Common myeloid progenitor, CD34-positive (primary cell): ENCODE data around the gene MMEL1.
"Not testable (repeated sequence)": the region's sequence is repeated elsewhere in the genome, so short reads cannot be mapped to it uniquely, and the experiment has no call there.

Source experiments
- CTCF ChIA-PET: fragments of 350-600 bp; sonication (Branson Sonifier 250); formaldehyde crosslinking; loops from one replicate; lab custom pipeline; 2021; ENCODE audit warnings: antibody characterized with exemption; lab: Charles Lee
- POLR2A ChIA-PET: fragments of 350-600 bp; sonication (Branson Sonifier 250); formaldehyde crosslinking; loops from one replicate; lab custom pipeline; 2021; ENCODE audit warnings: antibody characterized with exemption; lab: Charles Lee
- DNase-seq, 3 donors: peaks; one replicate each; pipeline versions ENCODE4 v3.0.0 to v3.0.0-alpha.2; 2013
- H3K27ac ChIP-seq, 2 experiments: 1 replicate in 1 of 2; 2 replicates in 1 of 2; pipeline ENCODE4 v1.7.0; 2013; ENCODE audit warnings: inconsistent platforms in 2 of 2, low read length in 2 of 2, mild to moderate bottlenecking in 2 of 2, low read depth in 1 of 2, moderate library complexity in 1 of 2; ENCODE audit not compliant: severe bottlenecking in 2 of 2, insufficient read depth in 1 of 2, poor library complexity in 1 of 2
- H3K27me3 ChIP-seq, 5 experiments: replicated peaks in 2 of 5; 1 replicate in 3 of 5; 2 replicates in 2 of 5; pipeline versions ENCODE4 v1.6.1 to v1.7.0; 2013; ENCODE audit warnings: low read length in 4 of 5, mild to moderate bottlenecking in 2 of 5, moderate library complexity in 2 of 5, inconsistent platforms in 1 of 5; ENCODE audit not compliant: insufficient read depth in 5 of 5, control insufficient read depth in 4 of 5
- H3K36me3 ChIP-seq, 4 experiments: 1 replicate in 2 of 4; 2 replicates in 2 of 4; pipeline versions ENCODE4 v1.6.1 to v1.7.0; 2013; ENCODE audit warnings: low read length in 3 of 4, control low read depth in 1 of 4, mild to moderate bottlenecking in 1 of 4; ENCODE audit not compliant: control insufficient read depth in 4 of 4, insufficient read depth in 4 of 4
- H3K4me1 ChIP-seq, 4 experiments: 1 replicate in 3 of 4; 2 replicates in 1 of 4; pipeline versions ENCODE4 v1.6.1 to v1.7.1; 2013; ENCODE audit warnings: low read length in 3 of 4, mild to moderate bottlenecking in 3 of 4, control low read depth in 1 of 4, inconsistent platforms in 1 of 4, moderate library complexity in 1 of 4; ENCODE audit not compliant: control insufficient read depth in 4 of 4, insufficient read depth in 4 of 4; ENCODE audit errors: control extremely low read depth in 1 of 4
- H3K4me3 ChIP-seq, 7 experiments: 1 replicate in 4 of 7; 2 replicates in 3 of 7; pipeline versions ENCODE4 v1.5.1 to v1.7.0; 2013; ENCODE audit warnings: mild to moderate bottlenecking in 7 of 7, low read length in 6 of 7, moderate library complexity in 6 of 7, inconsistent platforms in 2 of 7, low read depth in 2 of 7, control low read depth in 1 of 7; ENCODE audit not compliant: insufficient read depth in 4 of 7, control insufficient read depth in 1 of 7; ENCODE audit errors: extremely low read depth in 1 of 7
- H3K9me3 ChIP-seq, 5 experiments: 1 replicate in 4 of 5; 2 replicates in 1 of 5; pipeline versions ENCODE4 v1.6.1 to v1.7.1; 2013; ENCODE audit warnings: low read length in 4 of 5, mild to moderate bottlenecking in 2 of 5, inconsistent platforms in 1 of 5, low read depth in 1 of 5, moderate library complexity in 1 of 5; ENCODE audit not compliant: control insufficient read depth in 4 of 5, insufficient read depth in 2 of 5; ENCODE audit errors: control extremely low read depth in 1 of 5
- WGBS: methylation state at CpG from one replicate; pipeline ENCODE4 v1.1.5; 2013; ENCODE audit not compliant: insufficient coverage; 5-methylcytosine and 5-hydroxymethylcytosine counted together

The MMEL1 gene

DNA sequence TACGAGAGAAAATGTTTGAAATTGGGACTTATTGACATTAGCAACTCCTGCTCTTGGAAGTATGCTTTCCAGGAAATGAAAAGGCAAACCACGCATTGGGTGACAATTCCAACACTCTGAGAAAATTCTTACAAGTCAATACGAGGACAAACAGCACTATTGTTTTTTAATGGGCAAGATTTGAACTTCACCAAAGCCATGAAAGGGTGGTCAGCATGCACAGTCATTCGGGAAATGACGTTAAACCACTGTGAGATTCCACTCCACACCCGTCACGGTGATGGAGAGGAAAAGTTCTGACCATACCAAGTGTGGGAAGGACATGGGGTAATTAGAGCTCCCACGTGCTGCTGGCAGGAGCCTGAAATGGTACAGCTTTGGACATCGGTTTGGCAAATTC, 58.5 kb downstream of the MMEL1 start:
- DNase-seq = no peak
- POLR2A ChIA-PET = no interaction called here

DNA sequence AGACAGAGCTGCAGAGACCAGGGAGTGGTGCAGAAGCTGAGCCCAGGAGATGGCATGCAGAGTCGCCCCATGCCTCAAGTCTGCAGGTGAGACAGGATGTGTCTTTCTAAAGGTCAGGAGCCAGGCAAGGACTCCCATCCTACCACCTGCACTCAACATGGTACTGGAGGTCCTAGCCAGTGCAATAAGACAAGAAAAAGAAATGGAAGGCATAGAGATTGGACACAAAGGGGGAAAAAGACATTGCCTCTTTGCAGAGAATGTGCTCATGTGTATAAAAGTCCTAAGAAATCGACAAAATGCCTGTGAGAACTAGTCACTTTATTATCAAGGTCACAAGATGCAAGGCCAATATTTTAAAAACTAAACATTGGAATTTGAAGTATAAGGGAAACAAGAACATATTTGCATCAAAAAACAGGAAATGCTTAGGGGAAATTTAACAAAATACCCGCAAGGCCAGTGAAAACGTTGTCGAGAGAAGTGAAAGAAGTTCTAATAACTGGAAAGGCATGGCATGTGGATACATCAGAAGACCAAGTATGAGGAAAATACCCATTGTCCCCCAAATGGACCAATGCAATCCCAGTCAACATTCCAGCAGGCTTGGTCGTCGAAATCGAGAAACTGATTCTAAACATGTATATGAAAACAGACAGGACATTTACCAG, 59.4 kb downstream of the MMEL1 start:
- Histone ChIP-seq H3K9me3 (peaks cover 0 to 5% (median 4%) of the 10 kb centered on the region in 5 experiments), H3K4me3 (no peak overlapping the region), H3K36me3 (no peaks in the 10 kb centered on the region), H3K27ac (no peak overlapping the region), H3K27me3 (no peaks in the 10 kb centered on the region), H3K4me1 (peaks cover 0 to 35% (median 27%) of the 10 kb centered on the region in 4 experiments)
- ChIA-PET POLR2A (no interaction called here), CTCF (interaction anchor here (0.8 to 1.0 kb wide), 2 partner anchors 8 to 12 kb away, joined by 3 to 4 read pairs; no protein-coding TSS in a partner anchor)
- 95% methylated on average over 6 of the region's 8 CpGs for WGBS
- no peak for DNase-seq

More for the DNA sequence above, 58.5 kb downstream of the MMEL1 start:
- Histone ChIP-seq H3K27me3 (no peaks in the 10 kb centered on the region), H3K9me3 (peaks cover 0 to 5% (median 4%) of the 10 kb centered on the region in 5 experiments), H3K4me1 (peaks cover 0 to 43% (median 34%) of the 10 kb centered on the region in 4 experiments), H3K4me3 (no peak overlapping the region), H3K36me3 (no peaks in the 10 kb centered on the region), H3K27ac (no peak overlapping the region)
- CTCF ChIA-PET = no interaction called here
- WGBS = 70% methylated on average over 4 of the region's 9 CpGs

- no peak for DNase-seq
- peaks cover 0 to 5% (median 4%) of the 10 kb centered on the region in 5 experiments for H3K9me3 ChIP-seq
- 98% methylated on average over 9 of the region's 9 CpGs for WGBS
- H3K36me3 ChIP-seq = no peaks in the 10 kb centered on the region
- H3K27me3 ChIP-seq = no peaks in the 10 kb centered on the region
- no peak overlapping the region for H3K27ac ChIP-seq
- CTCF ChIA-PET = interaction anchor here (1.7 to 2.0 kb wide), 2 partner anchors 9 to 14 kb away, joined by 6 to 10 read pairs; no protein-coding TSS in a partner anchor
- peaks cover 0 to 15% (median 13%) of the 10 kb centered on the region in 4 experiments for H3K4me1 ChIP-seq
- H3K4me3 ChIP-seq = no peak overlapping the region
- POLR2A ChIA-PET = interaction anchor here (1.3 kb wide), 1 partner anchor 10 kb away, joined by 3 read pairs; no protein-coding TSS in a partner anchor
Measured at GRCh38 chr1:2571348-2571747, 61.5 kb downstream of the MMEL1 start.

DNA sequence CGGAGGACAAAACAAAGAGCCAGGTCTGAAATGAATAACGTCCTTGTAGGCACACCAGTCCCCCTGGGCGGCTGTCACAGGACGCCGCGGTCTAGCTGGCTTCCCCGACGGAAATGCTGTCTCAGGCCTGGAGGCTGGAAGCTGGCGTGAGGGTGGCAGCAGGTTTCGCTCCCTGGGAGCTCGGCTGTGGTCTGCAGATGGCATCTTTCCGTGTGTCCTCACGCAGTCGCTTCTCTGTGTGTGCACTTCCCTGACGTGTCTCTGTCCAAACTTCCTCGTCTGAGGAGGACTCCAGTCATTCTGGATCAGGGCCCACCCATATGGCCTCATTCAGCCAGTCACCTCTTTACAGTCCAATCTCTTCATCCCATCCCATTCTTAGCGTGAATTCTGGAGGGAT, 62.5 kb downstream of the MMEL1 start:
- Histone ChIP-seq H3K27me3 (no peaks in the 10 kb centered on the region), H3K36me3 (no peaks in the 10 kb centered on the region), H3K27ac (no peak overlapping the region), H3K4me1 (peaks cover 0 to 5% (median 5%) of the 10 kb centered on the region in 4 experiments), H3K4me3 (no peak overlapping the region), H3K9me3 (peaks cover 0 to 5% (median 4%) of the 10 kb centered on the region in 5 experiments)
- DNase-seq = peak in 2 of 3 donors; percentile 46 to 60
- ChIA-PET CTCF (interaction anchor here (1.3 to 2.0 kb wide), 3 partner anchors 8 to 15 kb away, joined by 6 to 10 read pairs (median 6); no protein-coding TSS in a partner anchor), POLR2A (interaction anchor here (1.3 kb wide), 1 partner anchor 9 kb away, joined by 3 read pairs; no protein-coding TSS in a partner anchor)
- WGBS = 79% methylated on average over 17 of the region's 17 CpGs

GRCh38 chr1:2569703-2570102, 63.1 kb downstream of the MMEL1 start:
- POLR2A ChIA-PET, H3K27me3 ChIP-seq: not testable (repeated sequence)

GRCh38 chr1:2569060-2569459, 63.8 kb downstream of the MMEL1 start:
- Histone ChIP-seq H3K36me3 (peaks cover 0 to 2% (median 0%) of the 10 kb centered on the region in 4 experiments), H3K27ac (no peak overlapping the region), H3K27me3 (no peaks in the 10 kb centered on the region), H3K4me1 (peaks cover 0 to 5% (median 2%) of the 10 kb centered on the region in 4 experiments), H3K4me3 (no peak overlapping the region), H3K9me3 (peaks cover 0 to 5% (median 3%) of the 10 kb centered on the region in 5 experiments)
- no peak for DNase-seq
- 97% methylated on average over 13 of the region's 17 CpGs for WGBS
- ChIA-PET CTCF (interaction anchor here (1.3 kb wide), 1 partner anchor 8 kb away, joined by 6 read pairs; no protein-coding TSS in a partner anchor), POLR2A (no interaction called here)

More at GRCh38 chr1:2569703-2570102, 63.1 kb downstream of the MMEL1 start:
- not testable (repeated sequence) for H3K4me1 ChIP-seq, H3K4me3 ChIP-seq, H3K9me3 ChIP-seq, DNase-seq, H3K27ac ChIP-seq, H3K36me3 ChIP-seq
- 83% methylated on average over 7 of the region's 13 CpGs for WGBS
- CTCF ChIA-PET = interaction anchor here (1.3 to 1.7 kb wide), 2 partner anchors 8 to 15 kb away, joined by 6 read pairs; no protein-coding TSS in a partner anchor
